ENCODE results near the gene ASPDH. TPM values are rescaled to one million over a fixed set of nuclear protein-coding genes. Genes with fewer than 3 reads are reported as not detected.
"Not testable (repeated sequence)": the region's sequence is repeated elsewhere in the genome, so short reads cannot be mapped to it uniquely, and the experiment has no call there.

The ASPDH gene
- total and polyA plus RNA-seq, 2 experiments from 2014 or later = not detected

DNA sequence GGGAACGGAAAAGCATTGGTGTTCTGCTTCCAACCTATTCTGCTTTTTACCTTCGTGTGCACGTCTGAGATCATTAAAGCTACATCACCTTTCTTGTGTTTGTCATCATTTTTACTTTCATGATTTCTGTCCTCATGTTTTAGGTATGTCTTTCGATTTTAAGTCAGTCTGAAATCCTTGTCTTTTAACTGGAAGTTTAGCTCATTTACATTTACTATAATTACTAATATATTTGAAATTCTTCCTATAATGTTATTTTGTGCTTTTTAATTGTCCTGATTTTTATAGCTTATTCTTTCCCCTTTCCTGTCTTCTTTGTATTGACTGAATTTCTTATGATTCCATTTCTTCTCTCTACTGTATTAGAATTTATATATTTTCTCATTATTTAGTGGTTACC, 19.2 kb upstream of the ASPDH start:
- no peaks in the 10 kb centered on the region for H4K20me1 ChIP-seq (ENCODE audit: insufficient read depth)
- H3K27ac ChIP-seq = no peak overlapping the region
- H3K9me3 ChIP-seq (ENCODE audit: low read depth) = no peaks in the 10 kb centered on the region
- H3K4me1 ChIP-seq (ENCODE audit: insufficient read depth) = no peaks in the 10 kb centered on the region
- H2AFZ ChIP-seq = no peak overlapping the region
- no peaks in the 10 kb centered on the region for H3K9me2 ChIP-seq (ENCODE audit: insufficient read depth)
- DNase-seq = no peak
- in situ Hi-C loops (cut with MboI) = no loop called here
- H3K27me3 ChIP-seq (replicated peaks; ENCODE audit: insufficient read depth) = no peaks in the 10 kb centered on the region
- no peak overlapping the region for H3K4me3 ChIP-seq
- H3K36me3 ChIP-seq (ENCODE audit: low read depth) = no peaks in the 10 kb centered on the region
- no peaks in the 10 kb centered on the region for H3F3A ChIP-seq (ENCODE audit: insufficient read depth)
- H3K4me2 ChIP-seq (ENCODE audit: unreplicated experiment) = no peak overlapping the region
- 14 to 18% methylated on average over 4 of the region's 4 CpGs for WGBS, 2 experiments (ENCODE audit: low coverage in 1 of 2, low lambda C conversion rate in 2 of 2, missing lambda C conversion rate in 2 of 2)
- H3K79me2 ChIP-seq (ENCODE audit: insufficient read depth) = no peaks in the 10 kb centered on the region
- TF ChIP-seq EZH2phosphoT487 (IDR thresholded peaks at IDR 0.05; ENCODE audit: insufficient read depth, low read depth) (no peak), EZH2 (IDR thresholded peaks at IDR 0.05; ENCODE audit: insufficient read depth, poor library complexity, severe bottlenecking) (no peak)
- H3K9ac ChIP-seq = no peak overlapping the region

DNA sequence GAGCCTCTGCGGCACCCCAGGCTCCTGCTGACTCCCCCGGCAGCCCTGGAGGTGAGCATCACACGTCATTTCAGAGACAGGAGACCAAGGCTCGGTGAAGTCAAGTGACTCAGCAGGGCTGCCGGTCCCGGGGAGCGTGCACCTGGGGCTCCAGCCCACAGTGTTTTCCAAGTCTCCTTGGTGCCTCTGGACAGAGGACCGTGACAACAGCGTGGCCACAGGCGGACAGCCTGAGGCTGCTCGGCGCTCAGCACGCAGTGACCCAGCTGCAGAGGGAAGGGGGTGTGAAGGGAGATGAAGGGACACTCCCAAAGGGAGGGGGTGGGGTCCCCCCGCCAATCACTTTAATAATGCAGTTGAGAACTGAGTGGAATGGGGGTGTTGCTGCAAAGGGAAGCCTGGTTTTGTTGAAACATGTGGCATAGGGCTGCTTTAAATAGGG, 17.5 kb upstream of the ASPDH start:
- Histone ChIP-seq H3K4me3 (no peak overlapping the region), H3K36me3 (ENCODE audit: low read depth) (no peaks in the 10 kb centered on the region), H3K4me2 (ENCODE audit: unreplicated experiment) (no peak overlapping the region), H3K4me1 (ENCODE audit: insufficient read depth) (no peaks in the 10 kb centered on the region), H3K27me3 (replicated peaks; ENCODE audit: insufficient read depth) (no peaks in the 10 kb centered on the region), H3K79me2 (ENCODE audit: insufficient read depth) (no peaks in the 10 kb centered on the region), H4K20me1 (ENCODE audit: insufficient read depth) (no peaks in the 10 kb centered on the region), H3F3A (ENCODE audit: insufficient read depth) (no peaks in the 10 kb centered on the region), H3K9me3 (ENCODE audit: low read depth) (no peaks in the 10 kb centered on the region), H3K9ac (no peak overlapping the region), H3K9me2 (ENCODE audit: insufficient read depth) (no peaks in the 10 kb centered on the region), H3K27ac (no peak overlapping the region), H2AFZ (no peak overlapping the region)
- no peak for DNase-seq
- in situ Hi-C loops (cut with MboI) = no loop called here
- 47 to 56% methylated on average over 12 to 14 of the region's 14 CpGs for WGBS, 2 experiments (ENCODE audit: low coverage in 1 of 2, low lambda C conversion rate in 2 of 2, missing lambda C conversion rate in 2 of 2)
- TF ChIP-seq EZH2phosphoT487 (IDR thresholded peaks at IDR 0.05; ENCODE audit: insufficient read depth, low read depth) = no peak
- no peak for TF ChIP-seq EZH2 (IDR thresholded peaks at IDR 0.05; ENCODE audit: insufficient read depth, poor library complexity, severe bottlenecking)

DNA sequence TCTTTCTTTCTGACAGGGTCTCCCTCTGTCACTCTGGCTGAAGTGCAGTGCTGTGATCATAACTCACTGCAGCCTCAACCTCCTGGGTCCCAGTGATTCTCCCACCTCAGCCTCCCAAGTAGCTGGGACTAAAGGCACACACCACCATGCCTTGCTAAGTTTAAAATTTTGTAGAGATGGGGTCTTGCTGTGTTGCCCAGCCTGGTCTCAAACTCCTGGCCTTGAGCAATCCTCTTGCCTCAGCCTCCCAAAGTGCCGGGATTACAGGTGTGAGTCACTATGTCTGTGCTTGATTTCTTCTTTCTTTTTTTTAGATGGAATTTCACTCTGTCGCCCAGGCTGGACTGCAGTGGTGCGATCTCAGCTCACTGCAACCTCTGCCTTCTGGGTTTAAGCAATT, 14.3 kb upstream of the ASPDH start:
- H3K9me3 ChIP-seq (ENCODE audit: low read depth); H3K9me2 ChIP-seq (ENCODE audit: insufficient read depth); H3K9ac ChIP-seq; H3K36me3 ChIP-seq (ENCODE audit: low read depth); H3K4me1 ChIP-seq (ENCODE audit: insufficient read depth); H3K4me2 ChIP-seq (ENCODE audit: unreplicated experiment); H4K20me1 ChIP-seq (ENCODE audit: insufficient read depth); H3K4me3 ChIP-seq; H3K27me3 ChIP-seq (replicated peaks; ENCODE audit: insufficient read depth); in situ Hi-C loops (cut with MboI); H3F3A ChIP-seq (ENCODE audit: insufficient read depth); H3K79me2 ChIP-seq (ENCODE audit: insufficient read depth); H2AFZ ChIP-seq; DNase-seq; H3K27ac ChIP-seq: not testable (repeated sequence)
- 69 to 72% methylated on average over 3 of the region's 3 CpGs for WGBS, 2 experiments (ENCODE audit: low coverage in 1 of 2, low lambda C conversion rate in 2 of 2, missing lambda C conversion rate in 2 of 2)

DNA sequence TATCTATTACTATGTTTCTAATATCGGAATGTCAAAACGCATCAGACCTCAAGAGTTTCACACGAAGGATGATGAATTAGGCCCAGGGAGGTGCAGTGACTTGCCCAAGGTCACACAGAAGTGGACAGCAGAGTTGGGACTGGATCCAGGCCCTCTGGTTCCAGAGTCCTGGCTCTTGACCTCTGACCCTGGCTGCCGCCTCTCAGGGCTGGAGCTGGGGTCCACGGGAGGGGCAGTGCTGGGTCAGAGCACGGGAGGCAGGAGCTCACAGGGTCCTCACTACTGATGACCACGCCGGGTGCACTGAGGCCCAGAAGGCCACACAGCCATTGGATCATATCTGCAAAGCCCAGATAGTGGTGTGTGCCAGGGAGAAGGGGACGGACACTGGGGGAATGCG, 9.2 kb upstream of the ASPDH start:
- H4K20me1 ChIP-seq (ENCODE audit: insufficient read depth) = no peaks in the 10 kb centered on the region
- no peak for DNase-seq
- no peak overlapping the region for H3K4me2 ChIP-seq (ENCODE audit: unreplicated experiment)
- no peaks in the 10 kb centered on the region for H3K4me1 ChIP-seq (ENCODE audit: insufficient read depth)
- in situ Hi-C loops (cut with MboI) = no loop called here
- H3K27ac ChIP-seq = no peak overlapping the region
- H3K9ac ChIP-seq = no peak overlapping the region
- no peak overlapping the region for H2AFZ ChIP-seq
- H3F3A ChIP-seq (ENCODE audit: insufficient read depth) = no peaks in the 10 kb centered on the region
- H3K9me2 ChIP-seq (ENCODE audit: insufficient read depth) = no peaks in the 10 kb centered on the region
- H3K79me2 ChIP-seq (ENCODE audit: insufficient read depth) = no peaks in the 10 kb centered on the region
- 55 to 60% methylated on average over 10 of the region's 10 CpGs for WGBS, 2 experiments (ENCODE audit: low coverage in 1 of 2, low lambda C conversion rate in 2 of 2, missing lambda C conversion rate in 2 of 2)
- TF ChIP-seq EZH2 (IDR thresholded peaks at IDR 0.05; ENCODE audit: insufficient read depth, poor library complexity, severe bottlenecking) (no peak), EZH2phosphoT487 (IDR thresholded peaks at IDR 0.05; ENCODE audit: insufficient read depth, low read depth) (no peak)
- no peaks in the 10 kb centered on the region for H3K36me3 ChIP-seq (ENCODE audit: low read depth)
- no peaks in the 10 kb centered on the region for H3K9me3 ChIP-seq (ENCODE audit: low read depth)
- H3K27me3 ChIP-seq (replicated peaks; ENCODE audit: insufficient read depth) = no peaks in the 10 kb centered on the region
- no peak overlapping the region for H3K4me3 ChIP-seq

DNA sequence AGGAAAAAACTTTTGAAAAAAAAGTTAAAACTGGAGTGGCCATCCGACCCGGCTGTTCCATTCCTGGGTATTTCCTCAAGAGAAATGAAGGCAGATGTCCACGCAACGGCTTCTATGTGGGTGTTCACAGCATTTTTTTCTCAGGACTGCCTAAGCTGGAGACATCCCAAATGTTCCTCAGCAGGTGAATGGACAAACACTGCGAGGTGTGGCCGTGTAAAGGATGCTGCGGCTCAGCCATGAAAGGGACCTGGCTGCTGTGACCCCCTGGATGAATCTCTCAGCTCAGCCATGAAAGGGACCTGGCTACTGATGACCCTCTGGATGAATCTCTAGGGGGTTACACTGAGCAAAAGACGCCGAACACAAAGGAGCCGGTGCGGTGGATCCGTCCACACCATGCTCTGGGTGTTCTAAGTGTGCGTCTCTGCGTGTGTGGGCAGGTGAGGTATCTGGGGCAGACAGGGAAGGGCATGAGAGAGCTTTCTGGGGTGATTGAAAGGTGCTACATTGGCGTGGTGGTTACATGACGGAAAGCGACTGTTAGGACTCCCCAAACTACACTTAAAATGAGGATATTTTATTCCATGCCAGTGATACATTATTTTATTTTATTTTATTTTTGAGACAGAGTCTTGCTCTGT, 7.2 kb upstream of the ASPDH start:
- Histone ChIP-seq H3K36me3 (ENCODE audit: low read depth) (no peaks in the 10 kb centered on the region), H3K9ac (no peak overlapping the region), H4K20me1 (ENCODE audit: insufficient read depth) (no peaks in the 10 kb centered on the region), H2AFZ (no peak overlapping the region), H3K4me2 (ENCODE audit: unreplicated experiment) (no peak overlapping the region), H3K79me2 (ENCODE audit: insufficient read depth) (no peaks in the 10 kb centered on the region), H3K4me3 (no peak overlapping the region), H3K9me2 (ENCODE audit: insufficient read depth) (no peaks in the 10 kb centered on the region), H3F3A (ENCODE audit: insufficient read depth) (no peaks in the 10 kb centered on the region), H3K4me1 (ENCODE audit: insufficient read depth) (no peaks in the 10 kb centered on the region), H3K27ac (no peak overlapping the region), H3K27me3 (replicated peaks; ENCODE audit: insufficient read depth) (no peaks in the 10 kb centered on the region), H3K9me3 (ENCODE audit: low read depth) (no peaks in the 10 kb centered on the region)
- WGBS, 2 experiments (ENCODE audit: low coverage in 1 of 2, low lambda C conversion rate in 2 of 2, missing lambda C conversion rate in 2 of 2) = 50 to 56% methylated on average over 17 of the region's 17 CpGs
- in situ Hi-C loops (cut with MboI) = no loop called here
- TF ChIP-seq EZH2 (IDR thresholded peaks at IDR 0.05; ENCODE audit: insufficient read depth, poor library complexity, severe bottlenecking) = no peak
- no peak for TF ChIP-seq EZH2phosphoT487 (IDR thresholded peaks at IDR 0.05; ENCODE audit: insufficient read depth, low read depth)
- no peak for DNase-seq

Data from GM23248 (cell line).